Measurements from ENCODE around the gene PLEKHM3. TPM values are rescaled to one million over a fixed set of nuclear protein-coding genes. Genes with fewer than 3 reads are reported as not detected.

PLEKHM3 gene
- total RNA-seq, 6 donors from 2014 or later = 16.4 to 56.3 (median 28.6) TPM

- Histone ChIP-seq H3K9me3 (no peaks in the 10 kb centered on the region), H3K4me3 (no peak overlapping the region), H3K27ac (no peak overlapping the region), H3K4me1 (no peaks in the 10 kb centered on the region), H3K27me3 (no peaks in the 10 kb centered on the region), H3K36me3 (no peaks in the 10 kb centered on the region)
- TF ChIP-seq POLR2AphosphoS5 (IDR thresholded peaks at IDR 0.05) = no peak
- TF ChIP-seq POLR2A (IDR thresholded peaks at IDR 0.05) = no peak
- TF ChIP-seq CTCF (IDR thresholded peaks at IDR 0.05) = no peak
- no peak for TF ChIP-seq EP300 (IDR thresholded peaks at IDR 0.05)
- ATAC-seq (ENCODE audit: low FRiP score in 2 of 2) (no peak), DNase-seq (no peak)
- WGBS, 2 donors = 91 to 94% methylated on average over 3 of the region's 3 CpGs
Observed at GRCh38 chr2:207956771-207957170, 68.6 kb downstream of the PLEKHM3 start.

GRCh38 chr2:207955456-207955855, 69.9 kb downstream of the PLEKHM3 start:
- no peak for TF ChIP-seq EP300 (IDR thresholded peaks at IDR 0.05)
- no peak for TF ChIP-seq POLR2A (IDR thresholded peaks at IDR 0.05)
- TF ChIP-seq POLR2AphosphoS5 (IDR thresholded peaks at IDR 0.05) = no peak
- no peak for TF ChIP-seq CTCF (IDR thresholded peaks at IDR 0.05)
- Histone ChIP-seq H3K36me3 (no peaks in the 10 kb centered on the region), H3K9me3 (no peaks in the 10 kb centered on the region), H3K4me3 (no peak overlapping the region), H3K4me1 (no peaks in the 10 kb centered on the region), H3K27me3 (no peaks in the 10 kb centered on the region), H3K27ac (no peak overlapping the region)
- no peak for ATAC-seq (ENCODE audit: low FRiP score in 2 of 2)
- WGBS, 2 donors = 45 to 87% methylated on average over 1 of the region's 1 CpG
- DNase-seq = no peak

GRCh38 chr2:207953354-207953753, 72.0 kb downstream of the PLEKHM3 start:
- no peak overlapping the region for H3K4me3 ChIP-seq
- DNase-seq = no peak
- no peak overlapping the region for H3K27ac ChIP-seq
- ATAC-seq (ENCODE audit: low FRiP score in 2 of 2) = no peak
- WGBS, 2 donors = 94 to 97% methylated on average over 3 of the region's 3 CpGs
- no peak for TF ChIP-seq POLR2A (IDR thresholded peaks at IDR 0.05)
- TF ChIP-seq EP300 (IDR thresholded peaks at IDR 0.05) = no peak
- H3K9me3 ChIP-seq = no peaks in the 10 kb centered on the region
- H3K4me1 ChIP-seq = no peaks in the 10 kb centered on the region
- H3K36me3 ChIP-seq = no peaks in the 10 kb centered on the region
- H3K27me3 ChIP-seq = no peaks in the 10 kb centered on the region

GRCh38 chr2:207952564-207953345, 72.6 kb downstream of the PLEKHM3 start:
- Histone ChIP-seq H3K4me1 (no peaks in the 10 kb centered on the region), H3K4me3 (no peak overlapping the region), H3K36me3 (no peaks in the 10 kb centered on the region), H3K27ac (no peak overlapping the region), H3K9me3 (no peaks in the 10 kb centered on the region), H3K27me3 (no peaks in the 10 kb centered on the region)
- WGBS, 2 donors = 98 to 99% methylated on average over 6 of the region's 6 CpGs
- TF ChIP-seq POLR2AphosphoS5 (IDR thresholded peaks at IDR 0.05) = no peak
- no peak for TF ChIP-seq EP300 (IDR thresholded peaks at IDR 0.05)
- TF ChIP-seq CTCF (IDR thresholded peaks at IDR 0.05) = no peak
- no peak for ATAC-seq (ENCODE audit: low FRiP score in 2 of 2)
- no peak for DNase-seq

- Histone ChIP-seq H3K4me1 (no peaks in the 10 kb centered on the region), H3K27ac (no peak overlapping the region), H3K4me3 (no peak overlapping the region), H3K27me3 (no peaks in the 10 kb centered on the region), H3K36me3 (no peaks in the 10 kb centered on the region), H3K9me3 (no peaks in the 10 kb centered on the region)
- 68 to 75% methylated on average over 5 of the region's 5 CpGs for WGBS, 2 donors
- ATAC-seq (ENCODE audit: low FRiP score in 2 of 2) = no peak
- no peak for TF ChIP-seq POLR2AphosphoS5 (IDR thresholded peaks at IDR 0.05)
- no peak for TF ChIP-seq POLR2A (IDR thresholded peaks at IDR 0.05)
- no peak for TF ChIP-seq EP300 (IDR thresholded peaks at IDR 0.05)
- no peak for DNase-seq
Observed at GRCh38 chr2:207951734-207952470, 73.4 kb downstream of the PLEKHM3 start.
